ENCODE results near the gene SLCO3A1. TPM values are rescaled to one million over a fixed set of nuclear protein-coding genes. Genes with fewer than 3 reads are reported as not detected.
A peak's percentile ranks its signal among the peaks of the same experiment; 100 is the strongest.

Gene SLCO3A1
- total RNA-seq, 1 donor from 2014 or later, result 56.8 TPM

GRCh38 chr15:92164327-92165000 is 311.0 kb downstream of the SLCO3A1 start:
- no peak overlapping the region for H3K27ac ChIP-seq (replicated peaks)
- H3K27me3 ChIP-seq (ENCODE audit: low read depth), result no peaks in the 10 kb centered on the region
- H3K9me3 ChIP-seq (replicated peaks), result no peaks in the 10 kb centered on the region
- no peak for TF ChIP-seq CTCF (IDR thresholded peaks at IDR 0.05; ENCODE audit: borderline replicate concordance)
- no peak overlapping the region for H3K4me3 ChIP-seq
- no peak for DNase-seq
- H3K4me1 ChIP-seq, result peaks cover 28% of the 10 kb centered on the region
- intact Hi-C loops (cut with micrococcal nuclease), result no loop called here
- H3K36me3 ChIP-seq, result peaks cover 28% of the 10 kb centered on the region

DNA sequence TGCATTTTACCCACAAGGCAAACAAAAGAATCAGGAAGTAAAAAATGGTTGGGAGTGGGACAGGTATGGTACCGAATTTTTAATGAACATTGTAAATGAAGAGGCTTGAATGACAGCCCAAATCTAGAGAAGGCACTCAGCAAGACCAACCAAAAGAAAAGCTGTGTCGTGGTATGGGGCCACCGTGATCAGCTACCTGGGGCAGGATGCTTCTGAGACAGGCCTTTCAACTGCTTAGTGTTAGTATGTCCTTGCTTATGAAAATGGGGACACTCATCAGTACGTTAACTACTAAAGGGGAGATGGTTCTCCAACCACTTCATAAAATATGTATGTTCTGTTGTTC is 311.5 kb downstream of the SLCO3A1 start:
- Histone ChIP-seq H3K27me3 (ENCODE audit: low read depth) (no peaks in the 10 kb centered on the region), H3K4me1 (peaks cover 24% of the 10 kb centered on the region), H3K36me3 (peaks cover 28% of the 10 kb centered on the region), H3K9me3 (replicated peaks) (no peaks in the 10 kb centered on the region), H3K27ac (replicated peaks) (no peak overlapping the region), H3K4me3 (no peak overlapping the region)
- TF ChIP-seq CTCF (IDR thresholded peaks at IDR 0.05; ENCODE audit: borderline replicate concordance), result no peak
- DNase-seq, result no peak
- intact Hi-C loops (cut with micrococcal nuclease), result no loop called here

DNA sequence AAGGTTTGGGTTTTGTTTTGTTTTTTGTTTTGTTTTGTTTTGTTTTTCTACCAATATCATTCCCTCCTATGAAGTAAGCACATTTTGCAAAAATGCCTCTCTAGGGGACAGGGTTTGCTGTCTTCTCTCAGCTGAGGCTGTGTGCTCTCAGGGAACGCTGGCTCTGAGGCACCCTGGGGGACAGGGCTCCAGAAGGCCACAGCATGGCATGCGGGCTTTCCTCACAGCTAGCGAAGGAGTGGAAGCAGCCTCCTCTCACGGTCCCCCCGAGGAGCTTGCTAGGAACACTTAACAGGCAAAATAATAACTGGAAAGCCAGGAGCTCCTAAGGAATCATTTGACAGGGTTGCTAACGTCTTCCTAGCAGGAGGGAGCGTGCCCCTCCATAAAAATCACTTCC is 312.5 kb downstream of the SLCO3A1 start:
- Histone ChIP-seq H3K36me3 (peaks cover 23% of the 10 kb centered on the region), H3K27ac (replicated peaks) (peak overlapping the region; percentile 78), H3K4me1 (peaks cover 21% of the 10 kb centered on the region), H3K4me3 (no peak overlapping the region), H3K9me3 (replicated peaks) (no peaks in the 10 kb centered on the region), H3K27me3 (ENCODE audit: low read depth) (no peaks in the 10 kb centered on the region)
- no peak for DNase-seq
- no peak for TF ChIP-seq CTCF (IDR thresholded peaks at IDR 0.05; ENCODE audit: borderline replicate concordance)
- intact Hi-C loops (cut with micrococcal nuclease), result no loop called here

DNA sequence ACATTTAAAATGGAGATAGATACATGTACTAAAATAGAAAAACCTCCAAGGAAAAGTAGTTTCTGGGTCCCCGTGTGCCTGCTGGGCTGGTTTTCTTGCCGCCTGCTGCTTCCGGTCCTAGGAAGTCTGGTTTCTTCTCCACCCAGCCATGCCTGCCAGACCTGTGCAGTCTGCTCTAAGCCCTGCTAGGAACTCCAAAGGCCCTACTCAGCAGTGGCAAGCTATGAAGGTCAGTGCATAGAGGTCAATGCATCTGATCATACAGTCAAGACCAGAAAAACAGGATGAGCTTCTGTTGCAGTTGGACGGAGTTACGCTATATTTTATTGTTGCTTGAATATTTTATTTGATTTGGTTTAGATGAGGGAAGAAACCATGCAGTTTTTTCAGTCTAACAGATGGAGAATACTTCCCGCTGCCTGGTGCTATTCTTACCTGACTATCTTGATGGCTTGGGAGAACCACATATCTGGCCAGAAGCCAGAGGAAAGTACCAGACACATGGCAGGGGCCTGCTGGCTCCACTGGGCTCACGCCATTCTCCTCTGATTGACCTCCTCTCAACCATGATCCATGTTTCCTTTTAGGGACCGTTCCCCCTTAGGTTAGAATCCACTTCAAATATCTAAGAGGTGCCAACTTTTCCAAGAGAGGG is 313.4 kb downstream of the SLCO3A1 start:
- Histone ChIP-seq H3K9me3 (replicated peaks) (no peaks in the 10 kb centered on the region), H3K4me3 (no peak overlapping the region), H3K36me3 (peaks cover 21% of the 10 kb centered on the region), H3K27ac (replicated peaks) (peak overlapping the region; percentile 78), H3K4me1 (peaks cover 21% of the 10 kb centered on the region), H3K27me3 (ENCODE audit: low read depth) (no peaks in the 10 kb centered on the region)
- TF ChIP-seq CTCF (IDR thresholded peaks at IDR 0.05; ENCODE audit: borderline replicate concordance), result no peak
- DNase-seq, result peak; percentile 23
- intact Hi-C loops (cut with micrococcal nuclease), result no loop called here

DNA sequence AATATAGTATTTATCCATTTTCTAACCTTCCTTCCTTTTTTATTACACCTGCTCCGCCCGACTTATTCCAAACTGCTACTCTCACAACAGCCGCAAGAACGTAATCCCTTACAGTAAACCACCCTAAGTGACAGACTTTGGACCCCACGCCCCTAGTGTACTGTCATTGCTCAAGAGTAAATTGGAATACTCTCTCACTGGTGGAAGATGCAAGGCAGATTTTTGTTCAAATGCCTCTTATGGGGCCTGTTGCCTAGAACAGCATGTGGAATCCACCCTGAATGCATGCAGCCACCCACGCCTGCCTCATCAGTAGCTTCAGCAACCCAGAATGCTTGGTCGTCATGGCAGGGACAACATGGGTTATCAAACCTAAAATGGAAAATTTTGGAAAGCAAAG is 313.9 kb downstream of the SLCO3A1 start:
- Histone ChIP-seq H3K9me3 (replicated peaks) (no peaks in the 10 kb centered on the region), H3K36me3 (peaks cover 16% of the 10 kb centered on the region), H3K27me3 (ENCODE audit: low read depth) (no peaks in the 10 kb centered on the region), H3K4me1 (peaks cover 21% of the 10 kb centered on the region), H3K4me3 (no peak overlapping the region), H3K27ac (replicated peaks) (peak overlapping the region; percentile 78)
- TF ChIP-seq CTCF (IDR thresholded peaks at IDR 0.05; ENCODE audit: borderline replicate concordance), result no peak
- no peak for DNase-seq
- intact Hi-C loops (cut with micrococcal nuclease), result no loop called here
